Middle frontal gyrus (tissue), 1 donor: ENCODE data around the gene DEPDC5.
"Not testable (repeated sequence)": the region's sequence is repeated elsewhere in the genome, so short reads cannot be mapped to it uniquely, and the experiment has no call there.

Experiments used
- DNase-seq: peaks from one replicate; pipeline ENCODE4 v3.0.0-alpha.2; 2015; ENCODE audit warnings: low spot score; ENCODE audit errors: extremely low spot score

Gene DEPDC5

GRCh38 chr22:31753634-31754501, at the start of gene DEPDC5:
Gene DEPDC5 (plus strand): TSS chr22:31754019. CDS start chr22:31754922, 903 bp downstream.
- DNase-seq = peak; percentile 84

- DNase-seq = no peak
These were observed 46.3 kb upstream of the DEPDC5 start for GRCh38 chr22:31707519-31707918.

GRCh38 chr22:31711226-31711625, 42.6 kb upstream of the DEPDC5 start:
- DNase-seq = not testable (repeated sequence)

GRCh38 chr22:31715147-31715778, 38.6 kb upstream of the DEPDC5 start:
- no peak for DNase-seq

- DNase-seq = no peak
These were observed 33.9 kb upstream of the DEPDC5 start for GRCh38 chr22:31719850-31720471.

- DNase-seq = no peak
These were observed 30.1 kb upstream of the DEPDC5 start for GRCh38 chr22:31723723-31724122.

- no peak for DNase-seq
These were observed 27.1 kb upstream of the DEPDC5 start for GRCh38 chr22:31726692-31727091.

- no peak for DNase-seq
These were observed 25.0 kb upstream of the DEPDC5 start for GRCh38 chr22:31728857-31729256.

GRCh38 chr22:31730344-31730711, 23.5 kb upstream of the DEPDC5 start:
- DNase-seq = no peak

GRCh38 chr22:31732089-31732829, 21.6 kb upstream of the DEPDC5 start:
- no peak for DNase-seq

- no peak for DNase-seq
These were observed 20.2 kb upstream of the DEPDC5 start for GRCh38 chr22:31733580-31734079.

- no peak for DNase-seq
These were observed 19.3 kb upstream of the DEPDC5 start for GRCh38 chr22:31734512-31734911.

GRCh38 chr22:31736458-31736857, 17.4 kb upstream of the DEPDC5 start:
- DNase-seq = no peak

- DNase-seq = no peak
These were observed 15.9 kb upstream of the DEPDC5 start for GRCh38 chr22:31737932-31738331.

- DNase-seq = no peak
These were observed 15.3 kb upstream of the DEPDC5 start for GRCh38 chr22:31738566-31738965.

GRCh38 chr22:31739795-31740201, 14.0 kb upstream of the DEPDC5 start:
- no peak for DNase-seq

GRCh38 chr22:31740314-31740713, 13.5 kb upstream of the DEPDC5 start:
- not testable (repeated sequence) for DNase-seq

- DNase-seq = no peak
These were observed 11.7 kb upstream of the DEPDC5 start for GRCh38 chr22:31742115-31742514.

GRCh38 chr22:31742682-31743081, 11.1 kb upstream of the DEPDC5 start:
- DNase-seq = no peak

- no peak for DNase-seq
These were observed 9.9 kb upstream of the DEPDC5 start for GRCh38 chr22:31743871-31744270.

GRCh38 chr22:31747441-31747840, 6.4 kb upstream of the DEPDC5 start:
- no peak for DNase-seq
